GM21360 (cell line): ENCODE measurements around the gene ADAMTSL1.

Experiments
- ATAC-seq: cut with Tn5 transposase; IDR thresholded peaks from one replicate; pipeline ENCODE4 v1.9.1; 2021; ENCODE audit warnings: mild to moderate bottlenecking, moderate library complexity; ENCODE audit not compliant: unreplicated experiment

The ADAMTSL1 gene

DNA sequence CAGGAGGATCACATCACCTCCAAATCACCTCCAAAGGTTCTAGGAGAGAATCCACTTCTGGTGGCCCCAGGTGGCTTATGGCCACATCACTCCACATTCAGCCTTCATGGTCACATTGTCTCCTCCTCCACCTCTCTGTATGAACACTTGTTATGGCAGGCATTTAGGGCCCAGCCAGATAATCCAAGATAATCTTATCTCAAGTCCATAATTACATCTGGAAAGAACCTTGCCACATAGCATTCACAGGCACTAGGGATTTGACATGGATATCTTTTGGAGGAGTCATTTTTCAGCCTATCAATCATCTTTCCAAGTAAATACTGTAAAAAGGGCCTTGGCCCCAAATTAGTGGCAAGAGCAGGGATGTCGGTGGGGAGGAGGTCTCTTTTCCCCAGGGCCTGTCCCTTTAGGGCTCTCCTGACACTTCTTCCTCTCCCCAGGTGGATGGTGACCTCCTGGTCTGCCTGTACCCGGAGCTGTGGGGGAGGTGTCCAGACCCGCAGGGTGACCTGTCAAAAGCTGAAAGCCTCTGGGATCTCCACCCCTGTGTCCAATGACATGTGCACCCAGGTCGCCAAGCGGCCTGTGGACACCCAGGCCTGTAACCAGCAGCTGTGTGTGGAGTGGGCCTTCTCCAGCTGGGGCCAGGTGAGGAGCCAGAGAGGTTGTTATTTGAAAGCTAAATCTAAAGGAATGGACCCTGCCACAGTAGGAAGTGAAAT is 418.2 kb downstream of the ADAMTSL1 start:
- ATAC-seq, result no peak

DNA sequence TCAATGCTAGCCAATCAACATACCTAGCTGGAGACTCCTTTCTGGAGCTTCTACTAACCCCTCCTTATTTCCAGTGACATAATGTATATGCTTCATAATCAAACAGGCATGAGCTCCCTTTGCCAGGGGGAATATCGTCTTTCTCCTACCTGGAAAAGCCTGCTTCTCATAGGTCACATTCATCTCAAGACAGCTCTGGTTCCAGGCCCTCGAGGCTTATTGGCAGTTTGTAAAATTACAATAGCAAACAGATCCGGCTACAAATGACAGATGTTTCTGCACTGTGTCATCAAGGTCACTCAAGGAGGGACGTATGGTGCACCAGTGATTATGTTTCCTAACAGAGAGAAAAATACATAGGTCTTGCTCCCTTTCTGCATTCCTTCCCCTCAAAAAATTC is 419.1 kb downstream of the ADAMTSL1 start:
- no peak for ATAC-seq

DNA sequence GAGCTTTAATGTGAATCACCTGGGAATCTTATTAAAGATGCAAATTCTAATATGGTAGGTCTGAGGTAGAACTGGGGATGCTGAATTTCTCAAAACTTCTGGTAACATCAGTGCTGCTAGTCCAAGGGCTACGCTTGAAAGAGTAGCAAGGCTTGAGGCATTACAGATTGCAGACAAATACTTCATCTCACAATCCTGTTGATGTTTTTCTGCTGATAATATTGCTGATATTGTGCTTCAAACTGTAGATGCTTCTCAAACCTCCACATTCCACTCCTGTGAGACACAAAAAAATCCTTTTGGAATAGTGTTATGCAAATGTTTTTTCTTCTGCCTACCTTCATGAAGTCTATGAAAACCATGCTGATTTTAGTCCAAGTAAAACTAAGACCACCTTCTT is 419.5 kb downstream of the ADAMTSL1 start:
- ATAC-seq, result no peak

DNA sequence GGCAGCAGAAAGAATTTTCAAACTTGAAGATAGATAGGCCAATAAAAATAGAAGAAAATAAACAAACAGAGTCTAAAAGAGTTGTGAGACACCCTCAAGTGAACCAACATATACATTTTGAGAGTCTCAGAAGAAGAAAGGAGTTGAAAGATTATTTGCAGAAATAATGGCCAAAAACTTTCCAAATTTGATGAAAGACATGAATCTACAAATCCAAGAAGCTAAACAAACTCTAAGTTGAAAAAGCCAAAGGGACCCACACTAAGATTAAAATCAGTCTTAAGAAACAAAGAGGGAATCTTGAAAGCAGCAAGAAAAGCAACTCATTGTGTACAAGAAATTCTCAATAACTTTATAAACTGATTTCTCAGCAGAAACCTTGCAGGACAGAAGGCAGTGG is 422.1 kb downstream of the ADAMTSL1 start:
- no peak for ATAC-seq

DNA sequence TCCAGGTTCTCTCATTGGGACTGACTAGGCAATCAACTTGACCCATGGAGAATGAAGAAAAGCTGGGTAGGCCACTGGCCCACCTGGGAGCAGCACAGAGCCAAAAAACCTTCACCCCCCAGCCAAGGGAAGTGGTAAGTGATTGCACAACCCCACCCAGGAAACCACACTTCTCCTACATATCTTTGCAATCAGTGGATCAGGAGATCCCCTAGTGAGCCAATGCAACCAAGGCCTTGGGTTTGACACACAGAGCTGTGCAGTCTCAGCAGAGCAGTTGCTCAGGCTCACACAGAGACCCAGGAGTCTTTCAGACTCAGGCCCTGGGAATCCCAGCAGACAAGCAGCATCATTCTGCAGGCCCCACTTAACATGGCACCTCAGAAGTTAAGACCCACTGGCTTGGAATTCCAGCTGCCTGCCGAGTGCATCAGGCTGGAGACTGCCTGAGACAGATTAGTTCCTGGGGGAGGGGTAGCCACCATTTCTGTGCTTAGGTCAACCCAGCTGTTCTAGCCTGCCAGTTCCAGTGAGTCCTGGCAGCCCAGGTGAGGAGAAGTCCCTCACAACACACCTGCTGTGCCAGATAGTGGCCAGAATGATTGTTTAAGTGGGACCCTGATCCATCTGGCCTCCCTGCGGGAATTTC is 422.7 kb downstream of the ADAMTSL1 start:
- no peak for ATAC-seq

DNA sequence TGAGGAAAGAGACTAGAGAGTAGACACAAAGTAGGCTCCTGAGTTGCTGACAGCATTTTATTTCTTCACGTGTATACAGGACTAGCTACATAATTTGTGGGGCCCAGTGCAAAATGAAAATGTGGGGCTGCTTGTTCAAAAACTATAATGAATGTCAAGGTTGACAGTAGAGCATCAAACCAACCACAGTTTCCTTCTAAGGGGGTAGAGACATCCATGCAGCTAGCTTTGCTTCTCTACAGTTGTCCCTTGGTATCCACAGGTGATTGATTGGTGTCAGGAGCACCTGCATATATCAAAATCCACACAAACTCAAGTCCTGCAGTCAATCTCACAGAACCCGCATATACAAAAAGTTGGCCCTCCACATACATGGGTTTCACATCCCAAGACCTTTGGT is 429.5 kb downstream of the ADAMTSL1 start:
- ATAC-seq, result no peak

DNA sequence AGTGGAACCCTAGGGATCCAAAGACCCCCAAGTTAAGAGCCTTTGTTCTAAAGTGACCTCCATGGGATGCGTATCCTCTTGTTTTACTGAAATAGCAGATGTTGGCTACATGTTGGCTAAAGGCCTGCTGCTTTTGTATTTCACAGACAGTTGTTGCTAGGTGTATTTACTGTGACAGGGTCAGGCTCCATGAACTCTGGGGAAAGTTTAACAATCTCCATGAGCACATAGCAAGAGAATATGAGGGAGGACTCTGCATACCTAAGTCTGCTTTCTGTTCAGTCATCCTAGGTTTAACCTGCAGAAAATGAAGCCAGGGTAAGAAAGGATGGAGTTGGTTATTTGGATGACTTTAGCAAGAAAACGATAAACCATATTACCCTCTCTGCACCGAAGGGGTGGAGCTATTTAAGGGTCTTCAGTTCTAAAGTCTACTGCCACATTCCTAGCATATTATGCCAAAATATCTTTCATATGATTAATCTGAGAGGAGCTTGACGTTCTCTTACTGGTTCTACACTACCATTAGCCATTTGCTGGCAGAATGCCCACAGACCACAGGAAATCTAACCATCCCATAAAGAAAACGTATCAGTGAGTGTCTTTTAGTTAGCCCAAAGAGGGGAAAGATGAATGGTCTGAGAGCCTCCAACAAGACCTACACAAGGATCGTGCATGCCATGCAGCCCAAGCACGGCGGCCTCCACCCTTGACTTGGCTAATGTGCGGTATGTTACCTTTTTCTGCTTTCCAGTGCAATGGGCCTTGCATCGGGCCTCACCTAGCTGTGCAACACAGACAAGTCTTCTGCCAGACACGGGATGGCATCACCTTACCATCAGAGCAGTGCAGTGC is 431.3 kb downstream of the ADAMTSL1 start:
- ATAC-seq, result no peak

DNA sequence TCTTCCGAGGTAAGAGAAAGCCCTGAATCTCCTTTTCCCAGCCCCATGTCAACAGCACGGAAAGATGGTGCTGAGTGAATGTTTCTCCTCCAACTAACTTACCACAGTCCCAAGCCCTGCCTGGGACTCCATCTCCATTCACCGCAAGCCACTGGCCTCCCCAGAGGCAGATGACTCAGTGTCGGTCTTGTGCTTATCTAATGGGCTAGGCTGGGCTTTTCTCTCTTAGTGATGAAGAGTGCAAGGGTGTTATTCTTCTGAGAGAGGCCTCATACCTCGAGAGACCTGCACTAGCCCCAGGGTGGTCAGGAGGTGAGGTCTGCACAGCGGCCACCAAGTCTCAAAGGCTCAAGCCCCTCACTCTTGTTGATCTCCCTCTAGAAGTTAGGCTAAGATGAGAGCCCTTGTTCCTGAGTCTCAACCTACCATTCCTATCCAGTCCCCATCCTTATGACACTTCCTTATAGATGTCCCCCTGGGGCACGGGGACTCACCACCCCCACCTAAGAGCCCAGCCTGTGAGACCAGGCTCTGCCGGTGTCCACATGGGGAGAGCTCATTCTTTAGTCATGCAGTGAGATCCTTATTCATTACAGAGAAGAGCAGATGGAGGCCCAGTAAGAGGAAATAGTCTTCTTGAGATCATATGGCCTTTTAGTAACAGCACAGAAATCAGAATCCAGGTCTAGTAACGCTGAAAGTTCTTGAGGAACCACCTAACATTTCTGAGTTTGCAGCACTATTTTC is 432.1 kb downstream of the ADAMTSL1 start:
- no peak for ATAC-seq

DNA sequence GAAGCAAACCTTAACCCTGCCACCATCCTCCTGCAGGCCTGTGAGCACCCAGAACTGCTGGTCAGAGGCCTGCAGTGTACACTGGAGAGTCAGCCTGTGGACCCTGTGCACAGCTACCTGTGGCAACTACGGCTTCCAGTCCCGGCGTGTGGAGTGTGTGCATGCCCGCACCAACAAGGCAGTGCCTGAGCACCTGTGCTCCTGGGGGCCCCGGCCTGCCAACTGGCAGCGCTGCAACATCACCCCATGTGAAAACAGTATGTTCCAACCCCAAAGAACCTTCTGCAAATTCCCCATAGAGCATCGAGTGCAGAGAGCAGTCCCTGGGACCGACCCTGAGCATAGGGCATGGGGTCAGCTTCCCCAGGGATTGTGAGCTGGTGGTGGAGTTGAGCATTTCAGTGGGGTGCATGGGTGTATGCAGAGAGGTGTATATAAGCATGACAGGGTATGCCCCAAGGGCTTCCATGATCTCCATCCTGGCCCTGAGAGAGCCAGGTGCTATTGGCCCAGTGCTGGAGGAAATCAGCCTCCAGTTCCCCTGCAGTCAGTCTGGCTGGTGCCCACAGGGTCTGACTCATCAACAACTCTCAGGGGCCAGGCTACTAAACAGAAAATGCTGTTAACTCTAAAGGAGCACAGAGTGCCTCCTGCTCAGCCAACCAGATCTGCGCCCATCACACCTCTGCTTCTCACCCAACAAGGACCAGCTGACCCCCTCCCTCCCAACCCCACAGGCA is 432.9 kb downstream of the ADAMTSL1 start:
- ATAC-seq, result no peak

DNA sequence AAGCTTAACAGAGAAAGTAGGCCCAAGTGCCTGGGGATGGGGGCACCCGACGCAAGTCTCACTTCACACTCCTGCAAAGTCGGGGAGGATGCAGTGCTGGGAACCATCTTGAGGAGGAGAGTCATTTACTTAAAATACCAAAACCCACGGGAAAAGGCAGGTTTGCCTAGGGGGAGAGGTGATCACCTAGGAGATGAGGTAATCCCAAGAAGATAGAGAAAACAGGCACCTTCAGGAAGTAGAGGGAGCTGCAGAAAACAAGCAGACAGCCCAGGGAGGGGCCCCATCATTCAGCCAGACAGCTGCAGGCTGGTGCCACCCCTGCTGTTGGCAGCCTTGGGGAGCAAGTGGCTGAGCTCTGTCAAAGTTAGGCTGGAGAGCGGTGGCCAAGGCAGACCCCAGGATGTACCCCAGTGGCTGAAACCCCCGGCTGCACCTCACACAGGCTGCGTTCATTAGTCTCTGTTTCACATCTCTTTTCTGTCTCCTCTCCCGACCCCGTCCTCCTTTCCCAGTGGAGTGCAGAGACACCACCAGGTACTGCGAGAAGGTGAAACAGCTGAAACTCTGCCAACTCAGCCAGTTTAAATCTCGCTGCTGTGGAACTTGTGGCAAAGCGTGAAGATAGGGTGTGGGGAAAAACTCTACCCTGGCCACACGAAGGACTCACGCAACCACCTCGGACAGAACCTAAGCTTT is 434.1 kb downstream of the ADAMTSL1 start:
- no peak for ATAC-seq

DNA sequence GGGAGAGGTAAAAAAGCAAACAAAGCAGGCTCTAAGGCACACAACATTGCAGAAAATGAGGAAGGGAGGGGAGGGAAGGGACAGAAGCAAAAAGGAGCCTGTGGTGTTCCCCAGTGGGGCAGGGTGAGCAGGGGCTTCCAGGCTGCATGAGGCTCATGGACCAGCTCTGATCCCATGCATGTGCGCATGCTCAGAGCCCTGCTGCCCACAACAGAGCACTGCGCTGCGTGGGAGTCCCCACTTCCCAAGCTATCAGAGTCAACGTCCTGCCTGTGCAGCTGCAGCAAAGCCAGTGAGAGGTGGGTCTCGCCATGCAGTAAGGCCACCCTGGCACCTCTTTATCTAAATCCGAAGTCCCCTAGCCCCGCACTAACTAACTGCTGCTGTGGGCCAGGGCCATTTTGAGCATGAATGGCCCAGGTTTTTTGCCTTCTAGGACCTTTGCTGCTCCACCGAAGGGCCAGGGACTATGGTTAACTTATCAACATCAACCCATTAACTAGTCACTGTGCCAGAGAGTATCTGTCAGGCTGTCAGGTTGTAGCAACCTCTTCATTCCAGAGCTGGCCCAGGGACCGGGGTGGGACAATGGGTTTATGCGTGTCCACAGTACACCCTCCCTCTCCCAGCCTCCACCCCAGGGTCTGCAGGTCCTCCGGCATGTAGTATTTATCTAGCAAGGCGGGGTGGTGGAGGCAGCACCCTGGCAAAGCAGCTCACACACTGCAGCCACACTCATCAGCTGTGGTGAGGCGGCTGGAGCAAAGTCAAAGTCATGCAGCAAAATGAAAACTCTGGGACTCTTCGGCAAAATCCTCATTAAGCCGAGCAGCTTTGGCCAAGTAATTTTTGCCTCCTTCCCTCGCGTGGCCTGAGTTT is 435.4 kb downstream of the ADAMTSL1 start:
- ATAC-seq, result no peak

DNA sequence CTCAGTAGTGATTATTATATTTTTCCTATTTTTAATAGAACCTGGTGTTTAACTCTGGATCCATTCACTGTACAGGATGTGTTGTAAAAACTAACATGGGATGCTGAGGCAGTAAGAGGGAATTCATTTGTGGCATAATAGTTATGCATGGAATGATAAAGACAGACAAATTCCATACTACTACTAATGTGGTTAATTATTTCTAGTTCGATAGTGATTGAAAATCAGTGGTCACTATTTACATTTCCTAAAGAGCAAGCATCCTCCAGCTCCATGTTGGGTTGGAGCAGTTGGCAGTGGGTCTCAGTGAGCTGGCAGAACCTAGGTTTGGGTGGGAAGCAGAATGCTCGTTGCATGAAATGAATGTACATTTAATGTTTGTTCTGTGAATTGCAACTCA is 436.5 kb downstream of the ADAMTSL1 start:
- ATAC-seq, result no peak

DNA sequence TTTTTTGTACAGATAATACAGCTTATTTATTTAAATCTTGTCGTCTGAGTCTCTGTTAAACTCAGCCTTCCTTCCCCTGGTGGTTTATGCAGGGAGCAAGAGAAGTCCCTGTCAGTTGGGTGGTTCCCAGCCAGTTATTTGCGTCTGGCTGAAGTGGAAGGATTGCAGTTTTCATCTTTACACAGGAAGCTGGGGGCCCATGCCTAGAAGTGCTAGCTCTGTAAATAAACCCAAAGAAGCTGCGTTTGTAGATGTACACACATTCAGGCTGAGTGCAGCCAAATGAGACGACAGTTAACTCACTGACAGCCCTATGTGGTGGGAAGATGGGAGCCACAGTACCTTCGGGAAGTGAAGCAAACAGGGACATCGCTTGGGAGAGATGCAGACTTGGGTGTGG is 437.0 kb downstream of the ADAMTSL1 start:
- ATAC-seq, result no peak

DNA sequence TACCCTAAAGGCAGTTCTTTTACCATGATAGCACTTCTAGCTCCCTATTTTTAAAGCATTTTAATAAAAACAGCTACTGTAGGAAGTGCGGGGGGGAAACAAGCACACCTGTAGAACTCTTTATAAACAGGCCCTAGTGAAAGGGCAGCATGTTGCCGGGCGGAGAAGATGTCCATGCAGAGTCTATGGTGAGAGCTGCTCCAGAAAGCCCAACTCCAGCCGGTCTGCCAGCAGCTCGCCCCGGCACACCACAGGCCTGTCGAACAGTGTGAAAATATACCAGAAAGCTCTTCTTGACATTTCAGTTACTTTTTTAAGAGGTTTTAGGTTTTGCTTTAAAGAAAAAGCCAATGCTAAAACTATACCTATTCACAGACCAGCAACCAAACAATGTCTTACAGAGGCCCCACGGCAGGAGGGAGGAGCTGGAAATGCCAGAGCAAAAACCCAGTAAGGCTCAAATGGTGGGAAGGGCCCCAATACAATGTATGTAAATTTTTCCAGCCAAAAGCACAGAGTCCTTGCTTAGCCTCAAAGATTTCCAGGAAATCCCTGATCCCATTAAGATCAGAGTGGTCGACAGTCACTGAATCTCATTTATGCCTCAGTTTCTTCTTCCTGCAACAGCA is 437.9 kb downstream of the ADAMTSL1 start:
- ATAC-seq, result no peak

DNA sequence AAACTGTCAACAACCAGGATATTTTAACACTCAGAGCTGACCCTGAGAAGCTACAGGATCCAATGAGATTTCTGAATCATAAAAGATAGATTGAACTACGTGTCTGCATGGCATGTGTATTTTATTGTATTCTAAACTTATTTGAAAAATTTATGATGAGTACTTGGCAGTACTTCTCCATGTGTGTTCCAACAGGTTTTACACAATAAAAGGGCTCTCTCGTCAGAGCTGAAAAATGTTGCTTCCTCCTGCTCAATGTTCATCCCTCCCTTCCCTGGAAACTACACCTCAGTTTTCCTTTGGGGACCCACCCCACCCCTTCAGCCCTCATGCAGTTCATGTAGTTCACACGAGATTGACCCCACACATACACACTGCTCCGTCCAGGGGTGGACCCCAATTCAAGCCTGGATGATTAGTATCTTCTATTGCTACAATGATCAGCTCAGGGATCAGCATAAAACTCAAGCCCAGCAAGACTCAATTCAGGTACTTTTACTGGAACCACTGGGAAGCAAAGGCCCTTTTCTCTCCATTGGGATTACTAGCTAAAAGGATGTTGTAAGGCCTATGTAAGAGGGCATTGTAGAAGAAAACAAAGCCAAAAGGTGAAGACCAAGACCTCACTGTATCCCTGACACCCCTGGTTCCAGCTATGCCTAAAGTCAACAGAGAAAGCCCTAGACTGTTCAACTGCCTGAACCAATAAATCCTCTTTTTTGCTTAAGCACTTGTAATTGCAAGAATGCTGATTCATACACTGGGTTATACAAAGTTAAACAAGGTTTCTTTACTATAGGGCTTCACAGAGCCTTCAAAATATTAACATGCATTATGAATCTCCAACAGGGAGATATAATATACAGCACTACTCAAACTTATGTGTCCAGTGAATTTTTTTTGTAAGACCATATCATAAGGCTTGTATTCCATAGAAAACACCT is 446.5 kb downstream of the ADAMTSL1 start:
- no peak for ATAC-seq

DNA sequence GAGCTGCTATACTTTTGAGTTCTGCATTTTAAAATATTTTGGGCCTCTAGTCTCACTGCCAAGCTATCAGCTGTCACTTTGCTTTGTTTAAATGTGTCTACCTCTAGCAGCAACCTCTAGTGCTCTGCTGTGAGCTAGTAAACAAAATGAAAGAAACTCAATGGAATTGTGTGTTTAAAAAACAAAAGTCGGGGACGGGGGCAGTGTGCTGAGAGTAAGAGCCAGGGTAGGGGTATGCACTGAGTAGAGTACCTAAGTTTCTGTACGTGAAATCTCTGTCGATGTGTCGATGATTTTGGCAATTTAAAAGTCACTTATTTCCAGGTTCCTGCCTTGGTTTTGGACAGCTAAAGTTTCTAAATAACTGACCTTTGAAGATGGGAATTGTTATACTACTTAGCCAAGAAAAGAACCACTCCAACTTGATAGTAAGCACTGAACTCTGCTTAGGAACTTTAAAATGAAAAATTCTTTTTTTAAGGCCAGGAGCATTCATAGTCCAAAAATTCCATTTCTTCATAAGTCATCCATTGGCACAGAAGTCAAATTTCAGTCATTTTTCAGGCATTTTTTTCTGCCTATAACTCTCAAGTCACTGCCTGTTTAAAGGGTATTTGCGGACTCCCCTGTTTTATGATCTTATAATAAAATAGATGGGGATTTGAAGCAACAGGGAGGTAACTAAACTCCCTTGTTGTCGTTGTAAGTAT is 447.6 kb downstream of the ADAMTSL1 start:
- ATAC-seq, result no peak
